Endothelial cell of umbilical vein (primary cell): ENCODE data around the gene SIRT2. TPM values are rescaled to one million over a fixed set of nuclear protein-coding genes. Genes with fewer than 3 reads are reported as not detected.

Experiments
- BruUV-seq: library from RNA; stranded (reverse); fragments of 400-500 nt; replicated peaks from 2 replicates; lab custom pipeline; 2021; lab: Mats Ljungman, UMichigan
- CTCF ChIA-PET: fragments of 300-600, 350-600 bp; sonication (Branson Sonifier 250); formaldehyde crosslinking; loops from one replicate; lab custom pipeline; 2021; ENCODE audit warnings: antibody characterized with exemption, inconsistent platforms; lab: Charles Lee
- POLR2A ChIA-PET: fragments of 300-600, 350-600 bp; sonication (Branson Sonifier 250); formaldehyde crosslinking; loops from one replicate; lab custom pipeline; 2021; ENCODE audit warnings: antibody characterized with exemption, inconsistent platforms; lab: Charles Lee
- DNase-seq: peaks from one replicate; pipeline ENCODE4 v3.0.0-alpha.2; 2011; ENCODE audit warnings: low read depth, low spot score
- FAIRE-seq: peaks from 2 replicates; lab custom pipeline; 2011; peaks lifted over from hg19 to GRCh38; lab: Jason Lieb, UNC
- H2AFZ ChIP-seq: 2 replicates; pipeline ENCODE4 v1.6.0; 2012; ENCODE audit warnings: low read depth, low read length, control low read depth, inconsistent platforms
- H3K27ac ChIP-seq: 2 replicates; pipeline ENCODE4 v1.5.1; 2011; ENCODE audit warnings: low read depth, mild to moderate bottlenecking, control low read depth, low read length, moderate library complexity; ENCODE audit not compliant: insufficient read depth
- H3K27me3 ChIP-seq, 2 experiments: 2 replicates each; pipeline versions ENCODE4 v1.6.0 to v1.6.1; 2011; ENCODE audit warnings: low read length in 2 of 2, mixed read lengths in 1 of 2; ENCODE audit not compliant: control insufficient read depth in 2 of 2, insufficient read depth in 2 of 2
- H3K36me3 ChIP-seq, 2 experiments: 2 replicates in 1 of 2; 3 replicates in 1 of 2; pipeline ENCODE4 v1.5.1; 2011; ENCODE audit warnings: low read length in 2 of 2, mild to moderate bottlenecking in 1 of 2, moderate library complexity in 1 of 2; ENCODE audit not compliant: control insufficient read depth in 2 of 2, insufficient read depth in 2 of 2; ENCODE audit errors: extremely low read depth in 1 of 2
- H3K4me1 ChIP-seq: 3 replicates; pipeline ENCODE4 v1.5.1; 2011; ENCODE audit warnings: mild to moderate bottlenecking, low read length; ENCODE audit not compliant: control insufficient read depth, insufficient read depth; ENCODE audit errors: extremely low read depth
- H3K4me2 ChIP-seq: 2 replicates; pipeline ENCODE4 v1.6.1; 2011; ENCODE audit warnings: low read length, control low read depth, mixed read lengths; ENCODE audit not compliant: insufficient read depth
- H3K4me3 ChIP-seq, 3 experiments: fragments of 200-600 bp in 1 of 3; sonication (generic), shearing (Covaris generic) in 1 of 3; replicated peaks in 1 of 3; 2 replicates each; pipeline ENCODE4 v1.5.1; 2011 to 2016; ENCODE audit warnings: control low read depth in 3 of 3, low read length in 3 of 3, mild to moderate bottlenecking in 2 of 3, inconsistent platforms in 1 of 3, low read depth in 1 of 3, moderate library complexity in 1 of 3; ENCODE audit not compliant: insufficient read depth in 1 of 3
- H3K79me2 ChIP-seq: 2 replicates; pipeline ENCODE4 v1.6.0; 2012; ENCODE audit warnings: low read length, inconsistent platforms; ENCODE audit not compliant: control insufficient read depth, insufficient read depth
- H3K9ac ChIP-seq: replicated peaks from 2 replicates; pipeline ENCODE3; 2011; ENCODE audit warnings: low read length, control low read depth; ENCODE audit not compliant: insufficient read depth; ENCODE audit errors: extremely low read depth
- H3K9me1 ChIP-seq: replicated peaks from 3 replicates; pipeline ENCODE4 v1.6.0; 2011; ENCODE audit warnings: mild to moderate bottlenecking, low read length; ENCODE audit not compliant: control insufficient read depth, insufficient read depth; ENCODE audit errors: extremely low read depth
- H3K9me3 ChIP-seq: replicated peaks from 2 replicates; pipeline ENCODE4 v1.5.1; 2012; ENCODE audit warnings: low read length, inconsistent platforms; ENCODE audit not compliant: control insufficient read depth, insufficient read depth
- H4K20me1 ChIP-seq: replicated peaks from 2 replicates; pipeline ENCODE3; 2011; ENCODE audit warnings: mild to moderate bottlenecking, low read length; ENCODE audit not compliant: control insufficient read depth, insufficient read depth; ENCODE audit errors: extremely low read depth
- CTCF ChIP-seq, 2 donors: IDR thresholded peaks; 1 replicate in 1 of 2; 2 replicates in 1 of 2; pipeline ENCODE4 v1.5.1; 2011; ENCODE audit warnings: low read length in 2 of 2, mild to moderate bottlenecking in 2 of 2, moderate library complexity in 2 of 2, control low read depth in 1 of 2, inconsistent platforms in 1 of 2, low read depth in 1 of 2; ENCODE audit not compliant: insufficient read depth in 1 of 2; ENCODE audit errors: extremely low read depth in 1 of 2
- EZH2 ChIP-seq: IDR thresholded peaks from 2 replicates; pipeline ENCODE4 v1.6.1; 2012; ENCODE audit warnings: borderline replicate concordance, low read depth, mild to moderate bottlenecking, moderate library complexity, low read length, inconsistent platforms; ENCODE audit not compliant: severe bottlenecking
- FOS ChIP-seq: IDR thresholded peaks from 2 replicates; pipeline ENCODE4 v1.6.1; 2011; ENCODE audit warnings: mild to moderate bottlenecking, low read length, moderate library complexity, borderline replicate concordance; ENCODE audit not compliant: insufficient read depth
- GATA2 ChIP-seq: IDR thresholded peaks from 2 replicates; pipeline ENCODE4 v1.7.0; 2011; ENCODE audit warnings: low read depth, mild to moderate bottlenecking, moderate library complexity, mixed read lengths, low read length; ENCODE audit not compliant: insufficient read length, insufficient read depth
- JUN ChIP-seq: IDR thresholded peaks from 2 replicates; pipeline ENCODE4 v1.6.1; 2011; ENCODE audit warnings: borderline replicate concordance, low read depth; ENCODE audit not compliant: insufficient read length, insufficient read depth
- MAX ChIP-seq: IDR thresholded peaks from 2 replicates; pipeline ENCODE4 v1.6.1; 2011; ENCODE audit not compliant: insufficient read depth, insufficient read length
- MYC ChIP-seq: IDR thresholded peaks from one replicate; pipeline ENCODE4 v1.6.1; 2011; ENCODE audit warnings: mild to moderate bottlenecking, low read depth, low read length
- POLR2A ChIP-seq: IDR thresholded peaks from 2 replicates; pipeline ENCODE4 v1.6.1; 2012; ENCODE audit warnings: low read depth, mild to moderate bottlenecking, control low read depth, low read length
- POLR2AphosphoS5 ChIP-seq: IDR thresholded peaks from 2 replicates; pipeline ENCODE4 v1.6.1; 2012; ENCODE audit warnings: low read depth, mild to moderate bottlenecking, control low read depth, low read length, moderate library complexity; ENCODE audit not compliant: insufficient read depth
- dilution Hi-C: fragments of 300-500 bp; cut with MboI; formaldehyde crosslinking; loops from one replicate; pipeline ENCODE4 v1.15.0; 2019; ENCODE audit warnings: low sequenced_read_pairs; ENCODE audit not compliant: extremely low pct_ligation_motif_present
- intact Hi-C: fragments of 100-400 bp; cut with micrococcal nuclease; formaldehyde crosslinking; loops from one replicate; pipeline ENCODE4 v1.10.0; 2022
- polyA plus RNA-seq, 4 experiments: library from polyadenylated mRNA; depleted of rRNA in 3 of 4; stranded (reverse) in 3 of 4; unstranded in 1 of 4; fragments of >200 nt; gene quantifications; 2 replicates each; pipeline versions ENCODE4 v1.2.1 to v1.2.3, GENCODE V29; 2011 to 2012; ENCODE audit warnings: missing spikeins in 1 of 4
- total RNA-seq: library from RNA; stranded (reverse); gene quantifications from 2 replicates; pipeline ENCODE4 v1.2.3, GENCODE V29; 2021

Gene SIRT2
- total and polyA plus RNA-seq, 2 donors (not counting 3 experiments of a cell fraction or from before 2014, with no cell fraction given), result 47.6 to 72.5 TPM

GRCh38 chr19:38898788-38899446, 501 bp downstream of the SIRT2 start:
- intact Hi-C loops (loop anchor here (1.0 kb wide), 2 partner anchors 31 to 49 kb away; partner anchors contain the start of genes MRPS12 and SARS2), dilution Hi-C loops (no loop called here)
- H3K27me3 ChIP-seq, result no peaks in the 10 kb centered on the region
- no peaks in the 10 kb centered on the region for H4K20me1 ChIP-seq
- peak overlapping the region; percentile 73 for H3K9ac ChIP-seq
- no peaks in the 10 kb centered on the region for H3K36me3 ChIP-seq
- H3K27ac ChIP-seq, result peak overlapping the region; percentile 86
- H3K9me3 ChIP-seq, result no peaks in the 10 kb centered on the region
- FAIRE-seq (peak; percentile 18), DNase-seq (no peak)
- TF ChIP-seq GATA2 (no peak), MAX (no peak), FOS (no peak), JUN (no peak), MYC (no peak), POLR2AphosphoS5 (no peak), EZH2 (no peak), CTCF (IDR thresholded peaks at IDR 0.05; ENCODE audit: extremely low read depth in 1 of 2, insufficient read depth in 1 of 2, low read depth in 1 of 2, low read length in 2 of 2) (no peak), POLR2A (no peak)
- CTCF ChIA-PET, result interaction anchor here (1.6 kb wide), 1 partner anchor 11 kb away, joined by 4 read pairs; no protein-coding TSS in a partner anchor
- peak overlapping the region; percentile 49 to 82 (median 53) for H3K4me3 ChIP-seq
- POLR2A ChIA-PET, result no interaction called here
- peak overlapping the region; percentile 62 for H3K4me2 ChIP-seq
- no peaks in the 10 kb centered on the region for H3K9me1 ChIP-seq
- peak overlapping the region; percentile 89 for H2AFZ ChIP-seq
- peaks cover 5% of the 10 kb centered on the region for H3K79me2 ChIP-seq
- peaks cover 22% of the 10 kb centered on the region for H3K4me1 ChIP-seq
- BruUV-seq, result TSS peak; percentile 49
